Astrocyte (in vitro differentiated cells and primary cell): ENCODE results near the gene SPOCK3.

Experiments used
- EZH2 ChIP-seq: IDR thresholded peaks from 2 replicates; pipeline ENCODE4 v1.6.1; 2012; ENCODE audit warnings: mild to moderate bottlenecking, low read length, inconsistent platforms; ENCODE audit not compliant: insufficient read depth
- TF ChIP-seq, protein P1 (sequence below): IDR thresholded peaks from 2 replicates; pipeline ENCODE4 v1.5.1; 2011; ENCODE audit warnings: low read depth, mild to moderate bottlenecking, inconsistent platforms, low read length, moderate library complexity; ENCODE audit not compliant: insufficient read depth

DNA sequence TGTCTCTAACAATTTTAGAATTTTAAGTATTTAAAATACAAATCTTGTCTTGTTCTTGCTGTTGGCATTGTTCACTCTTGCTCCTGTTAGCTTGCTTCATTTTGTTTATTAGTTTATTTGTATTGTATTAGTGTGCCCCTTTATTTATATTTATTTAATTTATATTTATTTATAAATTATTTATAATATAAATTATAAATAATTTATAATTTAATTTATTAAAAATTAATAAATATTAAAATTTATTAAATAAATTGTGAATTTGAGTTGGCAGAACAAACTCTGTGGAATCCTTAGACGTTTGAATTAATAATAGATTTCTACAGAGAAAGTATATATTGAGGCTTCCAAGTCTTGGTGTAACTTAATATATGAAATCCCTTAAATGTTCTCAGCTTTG lies 331.4 kb downstream of the SPOCK3 start:
- TF ChIP-seq, protein P1, sequence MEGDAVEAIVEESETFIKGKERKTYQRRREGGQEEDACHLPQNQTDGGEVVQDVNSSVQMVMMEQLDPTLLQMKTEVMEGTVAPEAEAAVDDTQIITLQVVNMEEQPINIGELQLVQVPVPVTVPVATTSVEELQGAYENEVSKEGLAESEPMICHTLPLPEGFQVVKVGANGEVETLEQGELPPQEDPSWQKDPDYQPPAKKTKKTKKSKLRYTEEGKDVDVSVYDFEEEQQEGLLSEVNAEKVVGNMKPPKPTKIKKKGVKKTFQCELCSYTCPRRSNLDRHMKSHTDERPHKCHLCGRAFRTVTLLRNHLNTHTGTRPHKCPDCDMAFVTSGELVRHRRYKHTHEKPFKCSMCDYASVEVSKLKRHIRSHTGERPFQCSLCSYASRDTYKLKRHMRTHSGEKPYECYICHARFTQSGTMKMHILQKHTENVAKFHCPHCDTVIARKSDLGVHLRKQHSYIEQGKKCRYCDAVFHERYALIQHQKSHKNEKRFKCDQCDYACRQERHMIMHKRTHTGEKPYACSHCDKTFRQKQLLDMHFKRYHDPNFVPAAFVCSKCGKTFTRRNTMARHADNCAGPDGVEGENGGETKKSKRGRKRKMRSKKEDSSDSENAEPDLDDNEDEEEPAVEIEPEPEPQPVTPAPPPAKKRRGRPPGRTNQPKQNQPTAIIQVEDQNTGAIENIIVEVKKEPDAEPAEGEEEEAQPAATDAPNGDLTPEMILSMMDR = no peak
- TF ChIP-seq EZH2 = no peak
